GM19351 (cell line): ENCODE results near the gene PTBP2.

ENCODE experiments used
- ATAC-seq: cut with Tn5 transposase; IDR thresholded peaks from one replicate; pipeline ENCODE4 v1.9.1; 2021; ENCODE audit warnings: mild to moderate bottlenecking, moderate library complexity; ENCODE audit not compliant: unreplicated experiment

PTBP2 gene

GRCh38 chr1:96820107-96820506 lies 98.5 kb downstream of the PTBP2 start:
- no peak for ATAC-seq

GRCh38 chr1:96820671-96821070 lies 99.1 kb downstream of the PTBP2 start:
- ATAC-seq = no peak

- ATAC-seq = no peak
These were observed 103.6 kb downstream of the PTBP2 start for GRCh38 chr1:96825231-96825630.

- no peak for ATAC-seq
These were observed 104.5 kb downstream of the PTBP2 start for GRCh38 chr1:96825950-96826576.

GRCh38 chr1:96833376-96833775 lies 111.8 kb downstream of the PTBP2 start:
- no peak for ATAC-seq

GRCh38 chr1:96834986-96835385 lies 113.4 kb downstream of the PTBP2 start:
- ATAC-seq = no peak

- no peak for ATAC-seq
These were observed 115.6 kb downstream of the PTBP2 start for GRCh38 chr1:96837057-96837780.

GRCh38 chr1:96837781-96838216 lies 116.2 kb downstream of the PTBP2 start:
- no peak for ATAC-seq

GRCh38 chr1:96840396-96840795 lies 118.8 kb downstream of the PTBP2 start:
- ATAC-seq = no peak

- no peak for ATAC-seq
These were observed 120.6 kb downstream of the PTBP2 start for GRCh38 chr1:96842215-96842614.

- ATAC-seq = no peak
These were observed 121.6 kb downstream of the PTBP2 start for GRCh38 chr1:96843196-96843595.

GRCh38 chr1:96843601-96844000 lies 122.0 kb downstream of the PTBP2 start:
- ATAC-seq = no peak

GRCh38 chr1:96845464-96845863 lies 123.9 kb downstream of the PTBP2 start:
- peak; percentile 85 for ATAC-seq

GRCh38 chr1:96861836-96862235 lies 140.3 kb downstream of the PTBP2 start:
- no peak for ATAC-seq

- no peak for ATAC-seq
These were observed 141.9 kb downstream of the PTBP2 start for GRCh38 chr1:96863449-96863848.
